ENCODE data around the gene LNX1. TPM values are rescaled to one million over a fixed set of nuclear protein-coding genes. Genes with fewer than 3 reads are reported as not detected.

The LNX1 gene
- total RNA-seq, 1 donor from 2014 or later: 0.34 TPM

DNA sequence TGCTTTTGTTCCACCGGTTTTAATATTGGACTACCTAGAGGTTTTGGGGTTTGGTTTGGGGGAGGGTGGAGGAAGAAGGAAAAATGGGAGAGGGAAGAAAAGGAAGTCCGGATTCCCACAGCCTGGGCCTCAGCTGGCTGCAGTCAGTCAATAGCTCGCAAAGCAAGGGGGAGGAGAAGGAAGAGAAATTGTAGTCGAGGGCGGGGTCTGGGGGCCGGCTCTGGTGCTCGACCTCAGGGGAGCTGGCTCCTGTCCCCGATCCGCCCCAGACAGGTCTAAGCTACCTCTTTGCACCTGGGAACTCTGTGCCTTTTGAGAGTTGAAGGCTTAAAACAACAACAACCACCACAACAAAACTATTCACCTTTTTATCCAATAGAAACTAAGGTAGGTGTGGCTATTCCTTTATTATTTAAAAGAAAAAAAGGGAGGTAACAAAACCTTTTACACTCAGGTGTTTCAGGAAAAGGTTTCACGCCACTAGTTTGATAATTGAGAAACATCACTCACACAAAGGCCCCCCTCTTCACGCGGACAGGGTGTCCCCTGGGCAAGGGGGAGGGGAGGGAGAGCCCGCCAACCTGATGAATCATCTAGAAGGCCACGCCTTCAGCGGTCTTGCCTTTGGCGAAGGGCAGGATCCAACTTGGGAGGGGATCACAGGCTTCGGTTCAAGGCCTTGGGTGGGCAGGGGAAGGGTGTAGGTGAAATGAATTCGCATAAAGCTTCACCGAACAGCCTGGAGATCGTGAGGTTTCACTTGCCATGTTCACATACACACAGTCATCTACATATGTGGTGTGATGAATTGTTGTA is 1.6 kb upstream of the LNX1 start:
- no peaks in the 10 kb centered on the region for H3K79me2 ChIP-seq (ENCODE audit: low read depth)
- H3K36me3 ChIP-seq: no peaks in the 10 kb centered on the region
- no peak overlapping the region for H3K9ac ChIP-seq
- no peak overlapping the region for H3K27ac ChIP-seq
- peak; percentile 57 for DNase-seq (ENCODE audit: low spot score)
- peak overlapping the region; percentile 89 for H3K27ac Mint-ChIP-seq
- TF ChIP-seq, protein P1, sequence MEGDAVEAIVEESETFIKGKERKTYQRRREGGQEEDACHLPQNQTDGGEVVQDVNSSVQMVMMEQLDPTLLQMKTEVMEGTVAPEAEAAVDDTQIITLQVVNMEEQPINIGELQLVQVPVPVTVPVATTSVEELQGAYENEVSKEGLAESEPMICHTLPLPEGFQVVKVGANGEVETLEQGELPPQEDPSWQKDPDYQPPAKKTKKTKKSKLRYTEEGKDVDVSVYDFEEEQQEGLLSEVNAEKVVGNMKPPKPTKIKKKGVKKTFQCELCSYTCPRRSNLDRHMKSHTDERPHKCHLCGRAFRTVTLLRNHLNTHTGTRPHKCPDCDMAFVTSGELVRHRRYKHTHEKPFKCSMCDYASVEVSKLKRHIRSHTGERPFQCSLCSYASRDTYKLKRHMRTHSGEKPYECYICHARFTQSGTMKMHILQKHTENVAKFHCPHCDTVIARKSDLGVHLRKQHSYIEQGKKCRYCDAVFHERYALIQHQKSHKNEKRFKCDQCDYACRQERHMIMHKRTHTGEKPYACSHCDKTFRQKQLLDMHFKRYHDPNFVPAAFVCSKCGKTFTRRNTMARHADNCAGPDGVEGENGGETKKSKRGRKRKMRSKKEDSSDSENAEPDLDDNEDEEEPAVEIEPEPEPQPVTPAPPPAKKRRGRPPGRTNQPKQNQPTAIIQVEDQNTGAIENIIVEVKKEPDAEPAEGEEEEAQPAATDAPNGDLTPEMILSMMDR (IDR thresholded peaks at IDR 0.05): no peak
- no peak for TF ChIP-seq EZH2 (IDR thresholded peaks at IDR 0.05)
- TF ChIP-seq EZH2phosphoT487 (IDR thresholded peaks at IDR 0.05): no peak
- no peaks in the 10 kb centered on the region for H3K9me3 Mint-ChIP-seq
- peak overlapping the region; percentile 71 for H3K4me2 ChIP-seq
- H3K36me3 Mint-ChIP-seq: no peaks in the 10 kb centered on the region
- no peaks in the 10 kb centered on the region for H3F3A ChIP-seq (ENCODE audit: low read depth)
- H3K4me3 Mint-ChIP-seq: peak overlapping the region; percentile 30
- no peaks in the 10 kb centered on the region for H3K9me3 ChIP-seq (ENCODE audit: low read depth)
- H3K4me3 ChIP-seq: peak overlapping the region; percentile 44
- peak overlapping the region; percentile 82 for H2AFZ ChIP-seq (replicated peaks)
- H3K4me1 Mint-ChIP-seq: peaks cover 32% of the 10 kb centered on the region
- H4K20me1 ChIP-seq (ENCODE audit: low read depth): no peaks in the 10 kb centered on the region
- H3K27me3 Mint-ChIP-seq (ENCODE audit: insufficient read depth, low read depth): peaks cover 5% of the 10 kb centered on the region
- peaks cover 15% of the 10 kb centered on the region for H3K27me3 ChIP-seq
- H3K4me1 ChIP-seq: peaks cover 25% of the 10 kb centered on the region

DNA sequence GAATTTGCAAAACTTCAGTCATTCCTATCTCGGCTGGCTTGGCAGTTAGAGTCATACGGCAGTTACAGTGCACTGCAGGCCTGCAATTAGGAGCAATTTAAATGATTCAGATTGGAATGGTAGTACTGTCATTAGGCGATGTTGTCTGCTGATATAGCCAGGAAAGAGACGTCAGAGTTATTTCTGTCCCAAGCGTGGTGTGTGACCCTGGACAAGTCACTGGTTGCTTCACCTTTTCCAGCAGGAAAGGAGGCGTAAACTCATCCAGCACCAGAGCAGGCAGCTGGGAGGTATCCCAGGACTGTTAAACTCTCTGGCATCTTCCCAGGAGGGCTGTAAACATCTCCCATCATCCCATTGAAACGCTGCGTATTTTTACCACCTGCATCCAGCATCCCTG is 836 bp upstream of the LNX1 start:
- Mint-ChIP-seq H3K36me3 (no peaks in the 10 kb centered on the region), H3K4me3 (no peak overlapping the region), H3K9me3 (no peaks in the 10 kb centered on the region), H3K4me1 (peaks cover 32% of the 10 kb centered on the region), H3K27ac (no peak overlapping the region), H3K27me3 (ENCODE audit: insufficient read depth, low read depth) (peaks cover 5% of the 10 kb centered on the region)
- Histone ChIP-seq H3F3A (ENCODE audit: low read depth) (no peaks in the 10 kb centered on the region), H4K20me1 (ENCODE audit: low read depth) (no peaks in the 10 kb centered on the region), H3K27ac (no peak overlapping the region), H2AFZ (replicated peaks) (peak overlapping the region; percentile 82), H3K4me3 (peak overlapping the region; percentile 44), H3K4me2 (peak overlapping the region; percentile 71), H3K9ac (no peak overlapping the region), H3K36me3 (no peaks in the 10 kb centered on the region), H3K4me1 (peaks cover 25% of the 10 kb centered on the region), H3K9me3 (ENCODE audit: low read depth) (no peaks in the 10 kb centered on the region), H3K27me3 (peaks cover 15% of the 10 kb centered on the region), H3K79me2 (ENCODE audit: low read depth) (no peaks in the 10 kb centered on the region)
- DNase-seq (ENCODE audit: low spot score): no peak
- TF ChIP-seq, protein P1 (IDR thresholded peaks at IDR 0.05): no peak
- TF ChIP-seq EZH2 (IDR thresholded peaks at IDR 0.05) (no peak), EZH2phosphoT487 (IDR thresholded peaks at IDR 0.05) (no peak)

DNA sequence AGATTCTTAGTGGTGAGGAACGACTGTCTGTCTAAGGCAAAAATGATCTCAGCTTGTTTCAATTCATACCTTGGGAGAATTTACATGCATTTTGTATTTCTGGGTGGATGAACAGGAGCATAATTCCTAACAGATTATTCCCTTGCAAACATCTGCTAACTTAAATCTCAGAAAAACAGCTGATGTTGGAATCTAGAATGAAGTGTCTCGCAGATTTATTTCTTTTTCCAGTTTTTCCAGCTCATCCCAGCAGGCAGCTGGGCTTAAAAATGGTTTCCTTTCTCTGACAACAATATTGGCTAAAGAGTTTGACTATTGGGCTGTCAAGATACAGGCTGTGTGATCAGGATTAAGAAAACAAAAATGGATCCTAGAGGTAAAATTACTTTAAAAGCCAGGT is 1.1 kb downstream of the LNX1 start:
- no peaks in the 10 kb centered on the region for H3K9me3 ChIP-seq (ENCODE audit: low read depth)
- no peak for DNase-seq (ENCODE audit: low spot score)
- no peak overlapping the region for H3K27ac Mint-ChIP-seq

More for the DNA sequence above, 1.1 kb downstream of the LNX1 start:
- H3K36me3 Mint-ChIP-seq: no peaks in the 10 kb centered on the region
- Histone ChIP-seq H3K4me1 (peaks cover 25% of the 10 kb centered on the region), H2AFZ (replicated peaks) (no peak overlapping the region), H4K20me1 (ENCODE audit: low read depth) (no peaks in the 10 kb centered on the region), H3K79me2 (ENCODE audit: low read depth) (no peaks in the 10 kb centered on the region), H3K9ac (no peak overlapping the region), H3K27me3 (peaks cover 15% of the 10 kb centered on the region), H3K4me3 (no peak overlapping the region), H3F3A (ENCODE audit: low read depth) (no peaks in the 10 kb centered on the region), H3K4me2 (peak overlapping the region; percentile 68), H3K27ac (no peak overlapping the region), H3K36me3 (no peaks in the 10 kb centered on the region)
- H3K27me3 Mint-ChIP-seq (ENCODE audit: insufficient read depth, low read depth): peaks cover 5% of the 10 kb centered on the region
- H3K4me3 Mint-ChIP-seq: no peak overlapping the region
- H3K4me1 Mint-ChIP-seq: peaks cover 32% of the 10 kb centered on the region
- no peaks in the 10 kb centered on the region for H3K9me3 Mint-ChIP-seq
- TF ChIP-seq EZH2 (IDR thresholded peaks at IDR 0.05) (no peak), EZH2phosphoT487 (IDR thresholded peaks at IDR 0.05) (no peak)
- TF ChIP-seq, protein P1 (IDR thresholded peaks at IDR 0.05): no peak

All from neural progenitor cell (in vitro differentiated cells).